ENCODE results near the gene ORAI2. TPM values are rescaled to one million over a fixed set of nuclear protein-coding genes. Genes with fewer than 3 reads are reported as not detected.

Gene ORAI2
- polyA plus RNA-seq, 1 of the 3 experiments (the other 2 are of a cell fraction) = 85.8 TPM

DNA sequence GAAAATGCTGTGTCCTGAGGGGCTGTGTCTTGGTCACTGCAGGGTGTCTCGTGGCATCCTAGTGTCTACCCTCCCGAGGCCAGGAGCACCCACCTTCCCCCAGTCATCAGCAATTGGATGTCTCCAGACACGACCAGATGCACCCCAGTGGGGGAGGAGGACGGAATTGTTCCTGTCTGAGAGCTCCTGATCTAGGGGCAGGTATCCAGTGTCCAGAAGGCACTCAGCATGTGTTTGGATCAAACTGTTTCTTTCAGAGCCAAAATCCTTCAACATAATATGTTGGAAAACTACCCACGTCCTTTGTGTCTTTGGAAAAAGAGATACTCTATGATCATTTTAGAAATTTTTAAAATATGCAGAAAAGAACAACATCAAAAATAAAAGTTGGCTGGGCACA, 20.3 kb upstream of the ORAI2 start:
- H3K9me2 ChIP-seq = no peaks in the 10 kb centered on the region
- H3K4me2 ChIP-seq = no peak overlapping the region
- H4K20me1 ChIP-seq (ENCODE audit: insufficient read depth) = peaks cover 21% of the 10 kb centered on the region
- H3K27me3 ChIP-seq (ENCODE audit: insufficient read depth) = no peaks in the 10 kb centered on the region
- H3F3A ChIP-seq (replicated peaks; ENCODE audit: insufficient read depth) = no peaks in the 10 kb centered on the region
- no peak overlapping the region for H3K27ac ChIP-seq (ENCODE audit: low read depth in 2 of 2, low read length in 1 of 2)
- H3K36me3 ChIP-seq (replicated peaks in 1 of 2; ENCODE audit: control insufficient read depth in 1 of 2, insufficient read depth in 2 of 2, low read length in 1 of 2) = peaks cover 58 to 90% of the 10 kb centered on the region in 2 experiments
- TF ChIP-seq TCF12 (IDR thresholded peaks at IDR 0.05) (no peak), TEAD4 (IDR thresholded peaks at IDR 0.05; ENCODE audit: borderline replicate concordance, insufficient read depth) (no peak), CTCF (IDR thresholded peaks at IDR 0.05) (no peak), POLR2AphosphoS5 (IDR thresholded peaks at IDR 0.05; ENCODE audit: low read depth, low read length) (no peak), RFX5 (IDR thresholded peaks at IDR 0.05; ENCODE audit: low read length) (no peak), GATA2 (CRISPR knock-in tag; IDR thresholded peaks at IDR 0.05) (no peak), RAD21 (IDR thresholded peaks at IDR 0.05; ENCODE audit: low read length) (no peak), USF2 (IDR thresholded peaks at IDR 0.05; ENCODE audit: borderline replicate concordance, low read depth, low read length) (no peak), RXRA (IDR thresholded peaks at IDR 0.05; ENCODE audit: borderline replicate concordance, low read depth) (no peak)
- TF ChIP-seq, protein P1, sequence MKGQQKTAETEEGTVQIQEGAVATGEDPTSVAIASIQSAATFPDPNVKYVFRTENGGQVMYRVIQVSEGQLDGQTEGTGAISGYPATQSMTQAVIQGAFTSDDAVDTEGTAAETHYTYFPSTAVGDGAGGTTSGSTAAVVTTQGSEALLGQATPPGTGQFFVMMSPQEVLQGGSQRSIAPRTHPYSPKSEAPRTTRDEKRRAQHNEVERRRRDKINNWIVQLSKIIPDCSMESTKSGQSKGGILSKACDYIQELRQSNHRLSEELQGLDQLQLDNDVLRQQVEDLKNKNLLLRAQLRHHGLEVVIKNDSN (IDR thresholded peaks at IDR 0.05; ENCODE audit: borderline replicate concordance, low read depth) = no peak
- no peaks in the 10 kb centered on the region for H3K9me3 ChIP-seq
- H3K4me1 ChIP-seq (ENCODE audit: control insufficient read depth in 1 of 2, insufficient read depth in 2 of 2, low read depth in 1 of 2, low read length in 1 of 2) = peaks cover 0 to 5% of the 10 kb centered on the region in 2 experiments; a peak in 1 of 4 replicates
- DNase-seq = no peak
- POLR2A ChIA-PET = interaction anchor here (1.1 kb wide), 1 partner anchor 17 kb away, joined by 4 read pairs; the partner anchor contains the start of gene PRKRIP1
- H3K79me2 ChIP-seq (ENCODE audit: insufficient read depth) = peaks cover 47% of the 10 kb centered on the region
- 76% methylated on average over 5 of the region's 5 CpGs for WGBS (ENCODE audit: low lambda C conversion rate)
- no peak overlapping the region for H3K9ac ChIP-seq
- CTCF ChIA-PET = interaction anchor here (0.7 to 2.2 kb wide), 22 partner anchors 9 to 142 kb away, joined by 3 to 26 read pairs (median 5); partner anchors contain the start of genes ALKBH4, ORAI2 and PRKRIP1
- H3K4me3 ChIP-seq (ENCODE audit: low read depth in 2 of 2, low read length in 1 of 2) = no peak overlapping the region
- H2AFZ ChIP-seq (ENCODE audit: low read depth) = no peak overlapping the region

DNA sequence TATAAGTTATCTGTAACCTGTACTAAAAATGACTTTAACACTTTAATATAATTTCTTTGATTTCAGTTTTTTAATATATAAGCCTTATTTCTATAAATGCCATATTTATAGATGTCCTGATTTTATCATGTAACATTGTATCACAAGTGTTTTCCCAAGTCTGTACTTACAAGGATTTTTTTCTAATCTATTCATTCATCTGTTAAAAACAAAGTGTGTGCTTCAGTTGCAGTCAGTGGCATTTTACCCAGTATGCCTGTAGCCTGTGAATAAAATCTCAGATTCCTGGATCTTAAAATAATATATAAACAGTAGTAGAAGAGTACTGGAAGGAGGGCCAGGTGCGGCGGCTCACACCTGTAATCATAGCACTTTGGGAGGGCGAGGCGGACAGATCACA, 19.8 kb upstream of the ORAI2 start:
- peaks cover 0 to 5% of the 10 kb centered on the region in 2 experiments; a peak in 1 of 4 replicates for H3K4me1 ChIP-seq (ENCODE audit: control insufficient read depth in 1 of 2, insufficient read depth in 2 of 2, low read depth in 1 of 2, low read length in 1 of 2)
- H3K27me3 ChIP-seq (ENCODE audit: insufficient read depth) = no peaks in the 10 kb centered on the region
- H3K9me3 ChIP-seq = no peaks in the 10 kb centered on the region
- no peaks in the 10 kb centered on the region for H3K9me2 ChIP-seq
- H4K20me1 ChIP-seq (ENCODE audit: insufficient read depth) = peaks cover 21% of the 10 kb centered on the region
- no peak overlapping the region for H3K4me2 ChIP-seq
- POLR2A ChIA-PET = no interaction called here
- WGBS (ENCODE audit: low lambda C conversion rate) = 97% methylated on average over 4 of the region's 4 CpGs
- DNase-seq = no peak
- H3K79me2 ChIP-seq (ENCODE audit: insufficient read depth) = peaks cover 43% of the 10 kb centered on the region
- no peak overlapping the region for H3K4me3 ChIP-seq (ENCODE audit: low read depth in 2 of 2, low read length in 1 of 2)
- H2AFZ ChIP-seq (ENCODE audit: low read depth) = no peak overlapping the region
- no peaks in the 10 kb centered on the region for H3F3A ChIP-seq (replicated peaks; ENCODE audit: insufficient read depth)
- H3K36me3 ChIP-seq (replicated peaks in 1 of 2; ENCODE audit: control insufficient read depth in 1 of 2, insufficient read depth in 2 of 2, low read length in 1 of 2) = peaks cover 57 to 90% of the 10 kb centered on the region in 2 experiments
- H3K9ac ChIP-seq = no peak overlapping the region
- CTCF ChIA-PET = interaction anchor here (1.0 to 2.9 kb wide), 10 partner anchors 9 to 134 kb away, joined by 4 to 26 read pairs (median 6); partner anchors contain the start of gene PRKRIP1
- no peak overlapping the region for H3K27ac ChIP-seq (ENCODE audit: low read depth in 2 of 2, low read length in 1 of 2)
- no peak for TF ChIP-seq GABPA (IDR thresholded peaks at IDR 0.05; ENCODE audit: low read depth)
- TF ChIP-seq NFIC (IDR thresholded peaks at IDR 0.05; ENCODE audit: borderline replicate concordance) = no peak
- no peak for TF ChIP-seq RAD21 (IDR thresholded peaks at IDR 0.05; ENCODE audit: low read length)
- TF ChIP-seq TAF1 (IDR thresholded peaks at IDR 0.05; ENCODE audit: borderline replicate concordance, low read depth, low read length) = no peak
- no peak for TF ChIP-seq USF2 (IDR thresholded peaks at IDR 0.05; ENCODE audit: borderline replicate concordance, low read depth, low read length)
- TF ChIP-seq FOXM1 (IDR thresholded peaks at IDR 0.05; ENCODE audit: low read depth) = no peak
- no peak for TF ChIP-seq FOSL2 (IDR thresholded peaks at IDR 0.05; ENCODE audit: borderline replicate concordance, low read depth)
- no peak for TF ChIP-seq IRF3 (IDR thresholded peaks at IDR 0.05; ENCODE audit: low read depth, low read length)
- no peak for TF ChIP-seq TCF12 (IDR thresholded peaks at IDR 0.05)
- no peak for TF ChIP-seq RXRA (IDR thresholded peaks at IDR 0.05; ENCODE audit: borderline replicate concordance, low read depth)
- TF ChIP-seq REST (IDR thresholded peaks at IDR 0.05; ENCODE audit: low read depth, low read length) = no peak

Measured in SK-N-SH (cell line).